ENCODE data around the gene PPBP. TPM values are rescaled to one million over a fixed set of nuclear protein-coding genes. Genes with fewer than 3 reads are reported as not detected.

Gene PPBP
- total RNA-seq, 1 donor from 2014 or later = not detected

DNA sequence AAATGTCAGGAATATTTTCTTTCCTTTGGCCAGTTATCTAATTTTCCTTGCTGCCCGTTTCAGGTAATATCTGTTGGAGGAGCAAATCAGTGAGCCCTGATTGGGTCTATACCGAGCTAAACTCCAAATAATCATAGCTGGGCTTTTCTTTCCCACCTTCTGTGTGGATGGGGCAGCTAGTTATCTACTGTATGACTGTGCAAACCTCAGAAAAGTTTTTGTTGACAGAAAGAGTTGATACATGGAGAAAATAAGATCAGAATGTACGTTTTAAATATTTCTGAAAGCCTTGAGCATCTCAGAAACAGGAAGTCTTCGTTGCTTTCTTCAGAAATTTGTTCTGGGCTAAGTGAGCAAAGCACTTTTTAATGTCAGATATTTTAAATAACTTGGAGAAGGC, 16.7 kb upstream of the PPBP start:
- Histone ChIP-seq H3K36me3 (no peaks in the 10 kb centered on the region), H3K9me3 (no peaks in the 10 kb centered on the region), H3K4me3 (no peak overlapping the region), H3K27ac (no peak overlapping the region), H3K4me1 (no peaks in the 10 kb centered on the region), H3K27me3 (peaks cover 1% of the 10 kb centered on the region)
- no peak for DNase-seq (ENCODE audit: extremely low spot score in 2 of 2)
- intact Hi-C loops (cut with DNase I) = no loop called here
- TF ChIP-seq POLR2A (IDR thresholded peaks at IDR 0.05) (no peak), POLR2AphosphoS5 (IDR thresholded peaks at IDR 0.05; ENCODE audit: insufficient read depth in 1 of 2, low read depth in 1 of 2) (no peak)
- TF ChIP-seq, protein P1, sequence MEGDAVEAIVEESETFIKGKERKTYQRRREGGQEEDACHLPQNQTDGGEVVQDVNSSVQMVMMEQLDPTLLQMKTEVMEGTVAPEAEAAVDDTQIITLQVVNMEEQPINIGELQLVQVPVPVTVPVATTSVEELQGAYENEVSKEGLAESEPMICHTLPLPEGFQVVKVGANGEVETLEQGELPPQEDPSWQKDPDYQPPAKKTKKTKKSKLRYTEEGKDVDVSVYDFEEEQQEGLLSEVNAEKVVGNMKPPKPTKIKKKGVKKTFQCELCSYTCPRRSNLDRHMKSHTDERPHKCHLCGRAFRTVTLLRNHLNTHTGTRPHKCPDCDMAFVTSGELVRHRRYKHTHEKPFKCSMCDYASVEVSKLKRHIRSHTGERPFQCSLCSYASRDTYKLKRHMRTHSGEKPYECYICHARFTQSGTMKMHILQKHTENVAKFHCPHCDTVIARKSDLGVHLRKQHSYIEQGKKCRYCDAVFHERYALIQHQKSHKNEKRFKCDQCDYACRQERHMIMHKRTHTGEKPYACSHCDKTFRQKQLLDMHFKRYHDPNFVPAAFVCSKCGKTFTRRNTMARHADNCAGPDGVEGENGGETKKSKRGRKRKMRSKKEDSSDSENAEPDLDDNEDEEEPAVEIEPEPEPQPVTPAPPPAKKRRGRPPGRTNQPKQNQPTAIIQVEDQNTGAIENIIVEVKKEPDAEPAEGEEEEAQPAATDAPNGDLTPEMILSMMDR (IDR thresholded peaks at IDR 0.05) = no peak

DNA sequence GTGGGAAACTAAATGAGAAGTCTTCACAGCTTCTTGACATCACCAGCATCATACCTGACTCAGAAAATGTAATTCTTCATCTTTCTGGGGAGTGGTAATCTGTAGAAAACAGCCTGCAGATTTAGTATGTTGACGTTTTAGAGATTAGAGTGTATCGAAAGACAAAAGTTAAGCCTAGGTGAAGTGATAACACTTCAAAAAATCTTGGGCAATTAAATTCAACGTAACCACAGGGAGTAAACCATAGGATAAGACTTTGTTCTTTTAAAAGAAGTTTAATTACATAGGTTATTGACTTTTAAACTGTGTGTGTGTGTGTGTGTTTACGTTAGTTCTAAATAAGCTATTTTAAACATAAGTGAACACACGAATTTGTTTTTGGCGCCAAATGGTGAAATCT, 12.3 kb upstream of the PPBP start:
- Histone ChIP-seq H3K27ac (no peak overlapping the region), H3K4me3 (no peak overlapping the region), H3K4me1 (peaks cover 8% of the 10 kb centered on the region), H3K27me3 (no peaks in the 10 kb centered on the region), H3K9me3 (no peaks in the 10 kb centered on the region), H3K36me3 (no peaks in the 10 kb centered on the region)
- TF ChIP-seq POLR2A (IDR thresholded peaks at IDR 0.05) (no peak), POLR2AphosphoS5 (IDR thresholded peaks at IDR 0.05; ENCODE audit: insufficient read depth in 1 of 2, low read depth in 1 of 2) (no peak)
- TF ChIP-seq, protein P1 (IDR thresholded peaks at IDR 0.05) = no peak
- no peak for DNase-seq (ENCODE audit: extremely low spot score in 2 of 2)
- intact Hi-C loops (cut with DNase I) = no loop called here

DNA sequence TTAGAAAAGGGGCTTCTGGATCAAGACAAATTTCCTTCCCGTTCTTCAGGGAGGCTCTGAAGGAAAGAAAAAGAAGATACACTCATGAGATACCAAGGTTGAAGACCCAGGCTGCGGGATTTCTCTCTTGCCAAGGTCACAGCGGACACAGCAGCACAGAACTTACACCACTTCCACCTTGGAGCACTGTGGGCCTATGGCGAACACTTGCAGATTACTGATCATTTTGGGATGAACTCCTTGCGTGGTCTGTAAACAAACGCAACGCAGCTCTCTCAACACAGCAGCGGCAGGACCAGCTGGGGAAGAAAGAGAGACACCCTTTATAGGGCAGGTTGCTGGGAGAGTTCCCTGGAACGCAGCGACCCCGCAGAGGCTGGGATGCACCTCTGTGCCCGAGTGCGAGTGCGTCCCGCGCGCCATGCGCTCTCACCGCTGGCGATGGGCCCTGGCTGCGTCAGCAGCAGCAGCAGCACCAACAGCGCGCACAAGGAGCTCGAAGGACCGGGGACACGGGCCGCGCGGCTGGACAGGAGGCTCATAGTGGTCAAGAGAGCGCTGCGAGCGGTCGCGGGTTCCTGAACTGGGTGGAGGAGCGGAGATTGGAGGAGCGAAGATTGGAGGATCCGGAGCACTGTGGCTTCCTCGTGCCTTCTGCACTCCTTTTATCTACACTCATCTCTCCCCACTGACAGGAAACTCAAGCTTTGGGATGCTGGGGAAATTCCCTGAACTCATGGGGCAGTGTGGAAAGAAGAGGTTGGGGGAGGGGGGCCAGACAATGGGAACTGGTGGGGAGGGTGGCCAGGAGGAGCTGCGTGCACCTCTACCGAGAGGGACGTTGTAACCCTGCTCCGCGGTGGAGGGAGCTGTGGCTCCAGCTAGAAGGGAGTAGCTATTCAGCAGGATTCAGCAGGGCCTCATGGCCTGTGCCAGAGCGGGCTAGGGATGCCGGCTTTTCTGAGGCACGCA, 10.3 kb upstream of the PPBP start, which contains the start of gene CXCL5:
TSS of gene CXCL5 (minus strand) at position 638 of the 972 bp plus-strand sequence. CDS start at position 542, 96 bp downstream.
- intact Hi-C loops (cut with DNase I) = no loop called here
- Histone ChIP-seq H3K36me3 (no peaks in the 10 kb centered on the region), H3K4me3 (peak within 1 kb of the TSS in 1 of 2 donors; percentile 6), H3K27me3 (no peaks in the 10 kb centered on the region), H3K4me1 (peaks cover 8% of the 10 kb centered on the region), H3K9me3 (no peaks in the 10 kb centered on the region), H3K27ac (no peak within 1 kb of the TSS)
- DNase-seq (ENCODE audit: extremely low spot score in 2 of 2) = no peak
- TF ChIP-seq POLR2AphosphoS5 (IDR thresholded peaks at IDR 0.05; ENCODE audit: insufficient read depth in 1 of 2, low read depth in 1 of 2) = no peak
- TF ChIP-seq POLR2A (IDR thresholded peaks at IDR 0.05) = no peak
- TF ChIP-seq, protein P1 (IDR thresholded peaks at IDR 0.05) = no peak

DNA sequence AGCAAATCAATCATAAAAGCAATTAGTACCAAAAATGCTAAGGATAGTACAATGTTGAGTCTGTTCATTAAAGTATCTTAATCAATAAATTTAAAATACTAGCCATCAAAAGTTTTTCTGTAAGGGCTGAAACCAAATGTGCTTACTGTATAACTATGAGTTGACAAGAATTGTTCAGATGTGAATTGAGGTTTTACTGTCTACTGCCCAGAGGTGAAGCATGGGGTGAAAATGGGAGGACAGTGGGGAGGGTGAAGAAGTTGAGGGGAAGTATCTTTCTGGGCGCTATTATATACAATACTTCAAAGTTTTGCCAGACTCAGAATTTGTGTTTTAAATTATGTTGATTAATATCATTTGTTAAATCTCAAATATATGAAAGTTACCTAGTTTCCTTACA, 4.1 kb upstream of the PPBP start:
- no peak for DNase-seq (ENCODE audit: extremely low spot score in 2 of 2)
- Histone ChIP-seq H3K36me3 (no peaks in the 10 kb centered on the region), H3K9me3 (no peaks in the 10 kb centered on the region), H3K27ac (no peak overlapping the region), H3K4me1 (no peaks in the 10 kb centered on the region), H3K4me3 (no peak overlapping the region), H3K27me3 (no peaks in the 10 kb centered on the region)
- TF ChIP-seq POLR2AphosphoS5 (IDR thresholded peaks at IDR 0.05; ENCODE audit: insufficient read depth in 1 of 2, low read depth in 1 of 2) = no peak
- no peak for TF ChIP-seq POLR2A (IDR thresholded peaks at IDR 0.05)
- TF ChIP-seq, protein P1 (IDR thresholded peaks at IDR 0.05) = no peak
- intact Hi-C loops (cut with DNase I) = no loop called here

DNA sequence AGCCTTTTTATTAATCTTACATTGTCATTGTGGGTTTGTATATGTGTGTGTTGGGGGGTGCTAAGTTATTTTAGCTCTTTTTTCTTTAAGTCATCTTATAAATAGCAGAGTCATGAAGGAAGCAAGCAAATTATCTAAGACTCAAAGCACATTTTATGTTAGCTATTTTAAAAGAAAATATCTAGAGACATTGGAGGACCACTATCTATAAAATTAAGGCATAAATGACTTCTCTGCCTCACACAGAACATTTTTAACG, 3.7 kb upstream of the PPBP start:
- H3K4me3 ChIP-seq = no peak overlapping the region
- no peak overlapping the region for H3K27ac ChIP-seq
- no peaks in the 10 kb centered on the region for H3K9me3 ChIP-seq
- TF ChIP-seq, protein P1 (IDR thresholded peaks at IDR 0.05) = no peak
- no peak for TF ChIP-seq POLR2AphosphoS5 (IDR thresholded peaks at IDR 0.05; ENCODE audit: insufficient read depth in 1 of 2, low read depth in 1 of 2)
- no peaks in the 10 kb centered on the region for H3K27me3 ChIP-seq
- no peak for DNase-seq (ENCODE audit: extremely low spot score in 2 of 2)
- intact Hi-C loops (cut with DNase I) = no loop called here
- H3K4me1 ChIP-seq = no peaks in the 10 kb centered on the region
- no peaks in the 10 kb centered on the region for H3K36me3 ChIP-seq
